ENCODE measurements around the gene LAMA2. TPM values are rescaled to one million over a fixed set of nuclear protein-coding genes. Genes with fewer than 3 reads are reported as not detected.
"Not testable (repeated sequence)": the region's sequence is repeated elsewhere in the genome, so short reads cannot be mapped to it uniquely, and the experiment has no call there.

Gene LAMA2
- polyA plus RNA-seq, 12 donors: 96.1 to 182 (median 156) TPM

DNA sequence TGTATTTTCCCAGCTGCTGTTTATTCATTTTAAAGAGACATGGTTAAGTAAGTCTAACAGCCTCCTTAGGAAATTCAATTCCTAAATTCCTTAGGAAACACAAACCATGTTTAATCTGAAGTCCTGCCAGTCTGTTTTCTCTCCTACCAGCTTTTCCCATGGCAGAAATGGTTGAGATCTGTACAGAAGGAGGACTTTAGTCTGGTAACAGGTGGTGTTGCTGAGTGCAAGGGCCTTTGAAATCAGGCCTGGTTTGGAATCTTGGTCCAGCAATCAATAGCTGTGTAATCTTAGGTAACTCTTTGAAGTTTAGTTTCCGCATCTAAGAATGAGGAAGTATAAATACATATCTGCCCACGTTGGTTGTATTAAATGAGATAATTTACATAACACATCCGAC is 232.5 kb downstream of the LAMA2 start:
- no peak for DNase-seq

DNA sequence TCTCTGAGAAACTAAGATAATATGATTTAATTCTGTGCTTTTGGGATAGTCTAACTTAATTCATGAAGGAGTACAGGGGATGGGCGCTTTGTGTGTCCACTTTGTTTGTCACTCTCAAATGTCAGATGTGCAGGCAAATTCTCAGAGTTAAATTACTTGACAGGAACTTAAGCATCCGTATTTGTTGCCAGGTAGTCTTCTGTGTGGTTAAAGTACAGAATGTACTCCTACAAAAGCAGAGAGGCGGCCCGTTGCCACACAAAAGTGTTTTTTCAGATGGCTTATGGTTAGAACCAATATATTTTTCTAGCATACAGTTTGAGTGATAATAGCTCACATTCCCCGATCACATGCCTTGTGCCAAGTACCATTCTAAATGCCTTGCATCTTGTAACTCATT is 234.4 kb downstream of the LAMA2 start:
- no peak for DNase-seq

DNA sequence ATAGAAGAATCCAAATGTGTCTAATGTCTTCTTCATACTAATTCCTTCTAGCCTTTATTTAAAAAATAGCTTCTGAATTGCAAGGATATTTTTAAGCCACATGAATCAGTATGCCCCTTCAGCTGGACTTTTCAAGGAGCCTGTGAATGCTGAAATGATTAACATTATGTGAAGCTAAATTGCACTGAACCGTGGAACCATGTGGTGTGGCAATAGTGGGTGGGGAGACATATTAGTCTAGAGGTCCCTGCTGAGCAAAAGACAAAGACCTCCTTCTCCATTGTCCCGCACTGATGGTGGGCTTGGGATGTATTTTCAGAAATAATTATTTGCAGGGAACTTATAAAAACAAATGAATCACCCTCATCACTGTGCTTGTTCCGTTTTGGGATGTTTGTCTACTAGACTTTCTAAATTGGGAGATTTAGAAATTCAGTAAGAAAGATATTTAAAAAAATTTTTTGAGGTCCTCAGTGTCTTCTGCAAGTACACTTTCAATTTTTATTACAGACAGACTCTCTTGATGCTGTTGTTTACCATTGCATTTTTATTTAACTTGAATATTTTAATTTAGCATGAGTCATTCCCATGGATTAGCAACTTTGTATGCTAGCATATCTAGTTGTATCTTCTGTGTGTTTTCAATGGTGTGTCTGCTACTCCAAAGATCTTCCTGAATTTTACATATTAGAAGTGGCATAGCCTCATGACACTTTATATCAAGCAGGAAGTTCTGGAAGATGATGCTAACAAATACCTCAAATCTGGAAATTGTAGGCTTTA is 238.1 kb downstream of the LAMA2 start:
- no peak for DNase-seq

DNA sequence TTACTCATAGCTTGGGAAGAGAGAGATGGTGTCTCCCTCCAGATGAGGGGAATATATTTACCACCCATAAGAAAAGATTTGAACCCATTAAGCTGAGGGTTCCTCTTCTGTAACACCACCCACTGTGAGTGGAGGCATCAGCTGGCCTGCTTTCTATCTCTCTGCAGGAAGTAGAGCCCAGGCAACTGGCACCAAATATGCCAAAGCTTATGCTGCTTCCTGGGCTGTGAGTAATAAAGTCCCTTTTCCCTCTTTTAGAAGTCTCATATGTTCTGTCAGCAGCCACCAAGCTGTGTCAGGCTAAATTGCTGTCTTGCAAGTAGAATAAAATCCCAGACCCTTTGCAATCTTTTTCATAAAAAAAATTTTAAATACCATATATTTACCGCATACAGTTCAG is 241.4 kb downstream of the LAMA2 start:
- no peak for DNase-seq

DNA sequence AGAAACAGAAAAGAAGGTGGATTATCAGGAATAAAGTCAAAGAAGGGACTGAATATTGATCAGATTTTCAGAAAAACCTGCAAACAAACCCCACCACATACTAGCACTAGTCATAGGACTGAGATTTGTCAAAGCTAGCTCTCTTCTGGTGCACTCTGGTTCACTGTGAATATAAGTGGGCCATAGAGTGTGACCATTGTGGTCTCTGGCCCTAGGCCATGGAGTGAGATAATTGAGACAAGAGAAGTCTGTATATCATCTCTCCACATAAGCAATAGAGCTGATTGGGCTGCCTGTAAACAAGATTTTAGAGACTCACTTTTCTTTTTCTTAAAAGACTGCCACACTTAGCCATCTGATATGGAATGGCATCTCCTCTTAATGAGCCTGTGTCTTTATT is 247.2 kb downstream of the LAMA2 start:
- no peak for DNase-seq

DNA sequence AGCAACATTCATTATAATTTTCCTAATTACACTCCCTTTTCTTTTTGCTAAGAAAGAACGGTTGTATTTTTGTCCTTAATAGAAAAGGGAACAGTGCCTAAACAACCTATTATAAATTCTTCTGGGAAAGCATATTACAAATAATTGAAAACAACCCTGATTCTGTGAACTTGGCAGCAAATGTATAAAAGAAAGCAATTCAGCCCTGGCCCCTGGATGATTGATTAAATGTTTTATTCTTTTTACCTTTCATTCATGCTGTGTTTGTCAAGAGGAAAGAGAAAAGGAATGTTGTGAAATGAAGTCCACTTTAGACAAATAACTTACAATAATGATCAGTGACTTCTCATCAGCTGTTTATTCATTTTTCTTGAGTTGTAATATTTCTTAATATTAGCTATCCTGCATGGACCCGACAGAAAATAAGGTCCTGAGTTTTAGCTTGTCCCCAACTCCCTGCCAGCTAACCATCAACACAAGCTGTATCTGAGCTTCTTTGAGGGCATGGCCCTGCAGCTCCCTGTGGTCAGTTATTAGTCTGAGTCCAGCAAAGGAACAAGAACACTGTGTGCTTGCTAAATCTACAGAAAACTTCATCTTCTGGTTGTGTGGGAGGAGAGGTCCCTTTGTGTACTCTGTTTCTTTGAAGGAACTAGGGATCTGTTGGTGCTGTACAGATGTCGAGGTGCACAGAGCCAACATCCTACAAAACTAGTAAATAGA is 248.2 kb downstream of the LAMA2 start:
- peak; percentile 48 for DNase-seq

DNA sequence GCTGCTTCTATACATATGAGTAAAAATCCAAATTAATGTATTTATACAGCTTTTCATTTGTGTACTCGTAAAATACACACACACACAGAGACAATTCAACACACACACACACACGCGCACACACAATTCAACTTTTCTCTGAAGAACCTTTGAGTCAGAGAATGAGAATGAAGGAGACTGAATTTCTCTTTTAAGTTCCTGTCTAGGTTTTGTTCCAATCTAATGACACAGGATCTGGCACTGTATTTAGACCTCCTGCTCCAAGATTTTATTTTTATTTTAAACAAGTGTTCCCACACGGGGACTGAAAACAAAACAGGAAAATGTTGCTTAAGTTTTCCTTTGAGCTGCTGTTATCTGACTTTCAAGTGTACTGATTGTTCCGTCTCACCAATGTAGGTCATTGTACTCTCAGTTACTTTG is 250.8 kb downstream of the LAMA2 start:
- peak; percentile 81 for DNase-seq

DNA sequence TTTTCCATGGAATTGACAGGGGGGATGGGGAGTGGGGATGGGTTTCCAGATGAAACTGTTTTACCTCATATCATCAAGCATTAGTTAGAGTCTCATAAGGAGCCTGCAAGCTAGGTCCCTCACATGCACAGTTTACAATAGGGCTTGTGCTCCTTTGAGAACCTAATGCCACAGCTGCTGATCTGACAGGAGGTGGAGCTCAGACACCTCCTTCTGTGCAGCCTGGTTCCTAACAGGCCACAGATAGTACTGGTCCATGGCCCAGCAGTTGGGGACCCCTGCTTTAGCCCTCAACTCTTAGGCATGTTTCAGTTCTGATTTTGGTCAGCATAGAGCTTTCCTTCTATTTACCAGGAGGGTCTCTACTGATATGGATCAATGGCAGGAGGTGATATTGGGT is 251.6 kb downstream of the LAMA2 start:
- DNase-seq: no peak

DNA sequence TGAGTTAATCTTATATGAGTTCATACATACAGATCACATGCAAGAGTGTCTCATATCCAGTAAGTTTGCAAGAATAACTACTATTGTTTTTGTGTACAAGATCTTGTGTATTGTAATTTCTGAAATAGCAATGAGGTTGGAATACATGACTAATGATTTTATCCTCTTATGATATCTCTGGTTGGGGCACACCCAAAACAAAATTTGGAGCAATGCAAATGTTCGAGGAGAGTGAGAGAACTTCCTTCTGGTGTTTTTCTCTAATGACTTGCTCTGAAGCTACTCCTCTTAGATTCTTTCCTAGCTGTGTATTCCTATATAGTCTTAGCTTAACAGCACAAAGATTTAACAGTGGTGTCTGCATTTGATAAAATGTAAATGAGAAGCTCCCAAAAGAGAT is 252.5 kb downstream of the LAMA2 start:
- DNase-seq: no peak

DNA sequence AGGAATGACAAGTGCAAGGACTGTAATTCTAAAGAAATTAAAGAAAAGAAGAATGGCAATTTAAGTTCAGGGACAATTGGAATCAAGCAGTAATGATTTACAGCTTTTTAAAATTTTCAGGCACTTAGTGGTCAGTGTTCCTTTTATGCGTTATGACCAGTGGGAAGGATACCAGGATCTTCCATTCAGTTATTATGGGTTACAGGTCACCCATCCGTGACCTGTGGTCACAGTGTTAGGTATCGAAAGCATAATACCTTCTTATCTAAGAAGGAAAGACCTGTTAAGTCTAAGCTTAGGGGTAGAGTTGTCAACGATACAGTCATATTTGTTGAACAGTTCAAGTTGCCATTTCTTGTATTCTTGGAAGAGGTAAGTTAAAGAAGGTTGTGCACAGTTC is 253.8 kb downstream of the LAMA2 start:
- no peak for DNase-seq

DNA sequence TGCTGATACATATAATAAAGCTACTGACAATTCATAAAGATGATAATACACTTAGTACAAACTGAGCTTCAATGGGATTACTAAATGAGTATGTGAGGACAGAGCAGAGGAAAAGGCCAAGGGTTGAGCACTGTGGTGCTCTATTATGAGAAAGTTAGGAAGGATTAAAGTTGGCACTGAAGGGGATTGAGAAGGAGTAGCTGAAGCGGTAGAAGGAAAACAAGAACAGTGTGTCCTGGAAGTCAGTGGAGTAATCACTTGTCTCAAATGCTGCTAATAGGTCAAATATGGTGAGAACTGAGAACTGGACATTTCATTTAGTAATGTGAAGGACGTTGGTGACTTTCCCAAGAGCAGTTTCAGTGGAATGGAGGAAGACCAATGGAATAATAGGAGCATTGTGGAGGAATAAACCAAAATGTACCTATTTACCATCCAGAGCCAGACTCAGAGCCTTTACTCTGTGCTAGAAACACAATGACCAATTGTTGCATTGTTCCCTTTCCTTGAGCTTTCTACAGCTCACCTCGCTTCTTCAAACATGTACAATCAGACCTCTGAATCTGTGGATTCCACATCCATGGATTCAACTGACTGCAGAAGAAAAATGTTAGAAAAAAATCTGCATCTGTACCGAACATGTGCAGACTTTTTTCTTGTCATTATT is 255.9 kb downstream of the LAMA2 start:
- no peak for DNase-seq

DNA sequence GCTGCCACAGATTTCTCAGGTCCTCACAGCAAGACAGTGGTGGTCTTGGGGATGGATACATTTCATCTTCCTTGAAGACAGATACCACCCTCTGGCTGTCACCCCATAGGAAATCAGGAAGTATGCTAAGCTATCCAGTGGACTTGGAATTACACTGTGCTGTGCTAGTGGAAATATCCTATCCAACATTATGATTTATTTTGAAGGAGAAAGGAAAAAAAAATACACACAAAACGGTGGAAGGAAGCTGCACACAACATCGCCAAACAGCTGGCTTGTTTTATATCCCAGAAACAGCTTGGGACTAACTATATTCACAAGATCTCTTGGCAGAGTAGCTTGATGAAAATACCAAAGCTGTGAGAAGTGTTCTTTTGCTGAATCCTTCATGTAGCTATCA is 257.6 kb downstream of the LAMA2 start:
- DNase-seq: peak; percentile 87

DNA sequence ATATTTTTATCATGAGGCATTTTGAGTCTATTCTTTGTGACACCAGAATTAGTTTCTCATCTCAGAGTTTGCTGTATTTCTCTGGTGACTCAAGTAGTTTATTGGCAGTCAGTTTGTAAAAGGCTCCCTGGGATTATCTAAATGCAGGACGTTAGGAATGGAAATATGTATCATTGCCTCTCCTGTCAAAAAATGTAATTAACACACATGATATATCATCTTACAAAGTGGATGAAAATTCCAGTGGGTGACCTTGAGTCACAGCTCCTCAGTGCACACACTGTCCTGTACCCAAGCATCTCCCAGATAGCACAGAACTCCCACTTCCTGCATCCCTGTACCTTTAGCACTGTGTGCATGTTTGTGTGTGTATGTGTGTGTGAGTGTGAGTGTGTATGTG is 258.6 kb downstream of the LAMA2 start:
- peak; percentile 58 for DNase-seq

DNA sequence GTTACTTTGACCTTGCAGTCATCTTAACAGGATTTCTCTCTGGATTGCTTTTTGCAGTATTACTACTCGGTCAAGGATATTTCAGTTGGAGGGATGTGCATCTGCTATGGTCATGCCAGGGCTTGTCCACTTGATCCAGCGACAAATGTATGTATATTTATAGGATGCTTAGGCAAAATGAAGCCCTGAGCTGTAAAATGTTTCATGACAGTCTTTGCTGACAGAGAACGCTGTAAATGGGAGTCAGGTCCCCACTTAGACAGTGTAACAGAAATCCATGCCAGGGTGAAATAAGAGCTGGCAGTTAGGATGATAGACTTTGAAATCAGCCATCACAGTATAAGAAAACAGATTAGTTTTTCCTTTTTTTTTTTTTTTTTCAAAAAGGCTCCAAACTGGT is 264.0 kb downstream of the LAMA2 start:
- DNase-seq: no peak

DNA sequence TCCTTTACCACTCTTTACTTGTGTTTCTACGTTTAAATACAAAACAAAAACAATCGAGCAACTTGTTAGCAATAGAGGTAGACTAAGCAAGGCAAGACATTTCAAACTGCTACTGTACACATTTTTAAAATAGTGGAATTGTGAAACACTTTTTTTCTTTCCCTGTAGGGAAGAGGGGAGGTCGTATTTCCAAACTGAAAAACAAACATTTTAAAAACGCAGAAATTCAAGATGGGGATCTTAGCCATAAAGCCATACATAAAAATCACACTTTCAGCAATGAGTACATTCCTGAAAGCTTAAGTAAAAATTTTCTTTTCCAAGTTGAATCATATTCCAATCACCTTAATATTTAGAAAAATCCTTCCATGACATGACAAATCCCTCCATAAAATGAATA is 267.6 kb downstream of the LAMA2 start:
- no peak for DNase-seq

DNA sequence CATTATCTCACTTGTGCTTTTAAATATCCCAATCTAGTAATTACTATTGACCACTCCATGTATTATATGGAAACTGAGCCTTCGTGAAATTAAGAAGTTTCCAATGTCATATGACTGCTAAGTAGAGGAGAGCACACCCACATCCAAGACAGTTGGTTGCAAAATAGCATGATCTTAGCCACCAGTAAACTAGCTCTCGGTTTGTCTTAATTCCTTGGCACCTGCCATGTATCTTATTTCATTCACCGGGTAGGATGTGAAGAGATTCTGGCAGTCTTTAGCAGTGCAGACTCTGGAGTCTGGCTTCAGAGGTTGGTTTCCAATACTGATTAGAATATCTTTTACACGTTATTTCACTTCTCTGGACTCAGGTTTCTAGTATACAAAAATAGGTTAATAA is 270.3 kb downstream of the LAMA2 start:
- DNase-seq: no peak

DNA sequence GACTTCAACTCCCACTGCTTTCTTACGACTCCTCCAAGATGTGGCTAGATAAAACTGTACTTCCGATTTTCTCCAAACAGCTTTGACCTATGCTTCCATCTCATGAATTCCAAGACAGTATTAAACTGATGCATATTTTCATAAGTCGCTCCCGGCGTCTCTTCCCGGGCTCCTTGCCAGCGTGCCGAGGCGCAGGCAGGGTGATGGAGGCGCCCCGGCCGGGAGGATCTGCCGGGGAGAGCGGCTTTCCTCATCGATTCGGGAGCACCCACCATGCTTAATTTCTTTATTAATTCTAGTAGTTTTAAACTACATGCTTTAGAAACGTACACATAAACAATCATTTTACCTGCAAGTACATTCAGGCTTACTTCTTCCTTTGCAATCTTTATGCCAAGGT is 276.3 kb downstream of the LAMA2 start:
- not testable (repeated sequence) for DNase-seq

DNA sequence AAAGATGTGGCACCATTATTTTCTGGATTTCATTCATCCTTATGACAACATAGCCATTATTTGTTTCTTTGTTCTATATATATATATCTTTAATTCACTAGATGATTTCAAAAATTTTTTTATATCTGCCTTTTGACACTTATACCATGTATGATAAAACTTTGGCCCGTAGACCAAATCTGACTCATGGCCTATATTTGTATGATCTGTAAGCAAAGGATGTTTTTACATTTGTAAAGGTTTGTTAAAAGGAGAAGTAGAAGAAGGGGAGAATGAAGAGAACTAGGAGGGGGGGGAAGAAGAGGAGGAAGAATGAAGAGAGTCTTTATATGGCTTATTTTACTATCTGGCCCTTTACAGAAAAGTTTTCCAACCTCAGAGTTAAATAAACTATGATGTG is 279.7 kb downstream of the LAMA2 start:
- no peak for DNase-seq

DNA sequence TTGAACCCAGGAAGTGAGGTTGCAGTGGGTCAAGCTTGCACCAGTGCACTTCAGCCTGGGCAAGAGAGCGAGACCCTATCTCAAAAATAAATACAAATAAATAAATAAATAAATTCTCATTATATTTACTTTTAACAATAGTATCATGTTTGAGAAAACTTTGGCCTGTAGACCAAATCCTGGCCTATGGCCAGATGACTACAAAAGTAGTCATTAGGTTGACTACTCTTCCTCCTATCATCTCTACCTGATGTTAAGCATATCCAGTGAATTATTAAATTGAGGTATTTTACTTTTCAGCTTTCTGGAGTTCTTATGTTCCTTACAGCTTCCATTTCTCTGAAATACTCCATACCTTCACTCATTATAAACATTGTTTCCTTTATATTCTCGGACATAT is 280.6 kb downstream of the LAMA2 start:
- DNase-seq: no peak

DNA sequence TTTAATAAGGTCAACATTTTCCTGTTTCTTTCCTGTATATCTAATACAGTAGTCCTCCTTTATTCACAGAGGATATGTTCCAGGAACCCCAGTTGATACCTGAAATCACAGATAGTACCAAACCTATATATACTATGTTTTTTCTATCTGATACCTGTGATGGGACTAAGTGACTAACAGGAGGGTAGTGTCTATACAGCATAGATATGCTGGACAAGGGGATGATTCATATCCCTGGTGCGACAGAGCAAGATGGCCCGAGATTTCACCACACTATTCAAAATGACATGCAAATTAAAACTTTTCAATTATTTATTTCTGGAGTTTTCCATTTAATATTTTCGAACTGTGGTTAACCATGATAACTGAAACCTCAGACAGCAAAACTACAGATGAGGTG is 281.1 kb downstream of the LAMA2 start:
- no peak for DNase-seq

DNA sequence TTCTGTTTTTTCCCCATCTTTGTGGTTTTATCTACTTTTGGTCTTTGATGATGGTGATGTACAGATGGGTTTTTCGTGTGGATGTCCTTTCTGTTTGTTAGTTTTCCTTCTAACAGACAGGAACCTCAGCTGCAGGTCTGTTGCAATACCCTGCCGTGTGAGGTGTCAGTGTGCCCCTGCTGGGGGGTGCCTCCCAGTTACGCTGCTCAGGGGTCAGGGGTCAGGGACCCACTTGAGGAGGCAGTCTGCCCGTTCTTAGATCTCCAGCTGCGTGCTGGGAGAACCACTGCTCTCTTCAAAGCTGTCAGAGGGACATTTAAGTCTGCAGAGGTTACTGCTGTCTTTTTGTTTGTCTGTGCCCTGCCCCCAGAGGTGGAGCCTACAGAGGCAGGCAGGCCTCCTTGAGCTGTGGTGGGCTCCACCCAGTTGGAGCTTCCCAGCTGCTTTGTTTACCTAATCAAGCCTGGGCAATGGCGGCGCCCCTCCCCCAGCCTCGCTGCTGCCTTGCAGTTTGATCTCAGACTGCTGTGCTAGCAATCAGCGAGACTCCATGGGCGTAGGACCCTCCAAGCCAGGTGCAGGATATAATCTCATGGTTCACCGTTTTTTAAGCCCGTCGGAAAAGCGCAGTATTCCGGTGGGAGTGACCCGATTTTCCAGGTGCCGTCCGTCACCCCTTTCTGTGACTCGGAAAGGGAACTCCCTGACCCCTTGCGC is 289.5 kb downstream of the LAMA2 start:
- DNase-seq: not testable (repeated sequence)

DNA sequence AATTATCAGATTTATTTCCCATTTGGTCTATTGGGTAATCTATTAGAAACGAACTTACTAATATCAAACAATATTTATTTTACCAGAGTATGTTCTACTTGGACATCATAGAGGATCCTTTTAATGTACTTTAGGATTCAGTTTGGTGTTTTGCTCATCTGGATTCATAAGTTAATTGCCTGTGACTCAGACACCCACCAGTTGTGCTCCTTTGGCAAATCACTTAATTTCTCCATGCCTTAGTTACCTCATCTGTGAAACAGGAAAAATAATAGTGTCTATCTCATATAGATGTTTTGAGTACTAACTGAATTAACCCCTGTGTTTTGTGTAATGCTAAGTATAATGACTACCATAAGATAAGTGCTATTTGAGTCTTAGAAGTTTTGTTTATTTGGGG is 292.1 kb downstream of the LAMA2 start:
- DNase-seq: no peak

Measured in muscle of arm (tissue), 12 donors.